Measurements from ENCODE around the gene B4GALT6.

B4GALT6 gene

DNA sequence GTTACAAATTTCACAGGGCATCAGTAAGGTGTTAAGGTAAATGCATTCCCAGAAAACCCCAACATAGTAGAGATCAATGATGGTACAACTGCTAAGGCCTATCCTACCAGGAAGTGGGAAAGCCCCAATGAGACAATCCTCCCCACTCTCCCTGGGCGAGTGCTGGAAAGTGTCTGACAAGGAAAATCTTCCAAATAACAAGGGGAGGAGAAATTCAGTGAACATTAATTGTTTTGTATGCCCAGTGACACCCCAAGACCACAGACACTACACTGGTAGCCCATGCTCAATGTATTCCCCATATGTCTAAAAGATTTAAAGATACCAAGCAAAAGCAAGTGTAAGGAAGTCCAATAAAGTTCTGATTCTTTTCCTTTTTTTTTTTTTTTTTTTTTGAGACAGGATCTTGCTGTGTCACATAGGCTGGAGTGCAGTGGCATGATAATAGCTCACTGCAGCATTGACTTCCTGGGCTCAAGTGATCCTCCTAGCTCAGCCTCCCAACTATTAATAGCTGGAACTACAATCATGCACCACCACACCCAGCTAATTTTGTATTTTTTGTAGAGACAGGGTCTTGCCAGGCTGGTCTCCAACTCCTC lies 24.7 kb downstream of the B4GALT6 start:
- no peak for DNase-seq (ENCODE audit: low spot score)

DNA sequence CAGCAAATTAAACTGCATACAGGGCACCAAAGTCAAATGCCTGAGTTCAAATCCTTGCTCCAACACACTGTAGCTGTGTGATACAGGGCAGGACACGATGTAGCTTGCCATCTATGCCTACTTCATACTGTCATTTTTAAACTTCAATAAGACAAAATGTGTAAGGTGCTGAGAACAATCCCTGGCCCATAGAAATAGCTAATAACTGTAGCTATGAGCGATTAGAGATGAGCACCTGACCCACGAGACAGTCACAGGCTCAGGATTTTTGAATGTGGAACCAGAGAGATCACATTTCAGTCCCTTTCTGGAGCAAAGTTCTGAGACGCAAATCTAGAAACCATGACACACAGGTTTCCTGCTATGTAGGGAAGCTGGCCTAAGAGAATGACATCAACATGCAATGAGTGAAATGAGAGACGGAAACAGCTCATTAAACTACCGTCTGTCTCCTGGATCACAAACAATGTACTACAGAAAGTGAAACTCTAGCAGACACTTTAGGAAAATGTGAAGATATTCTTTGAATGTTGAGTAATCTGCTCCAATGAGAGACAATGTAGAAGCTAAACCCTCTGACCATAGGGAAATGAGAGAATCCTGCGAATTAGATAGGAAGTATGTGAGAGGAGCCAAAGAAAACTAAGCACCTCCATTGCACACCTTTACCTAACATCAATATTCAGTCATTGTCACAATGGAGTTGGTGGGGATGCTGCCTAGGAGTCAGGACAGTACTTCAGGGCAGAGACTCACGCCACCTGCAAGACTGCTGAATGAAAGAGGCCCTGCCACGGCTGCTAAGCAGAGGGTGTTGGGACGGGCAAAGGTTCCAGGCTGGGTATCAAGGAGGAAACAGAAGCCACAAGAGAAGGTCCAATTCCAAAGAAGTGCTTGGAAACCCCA lies 25.5 kb downstream of the B4GALT6 start:
- DNase-seq (ENCODE audit: low spot score) = no peak

- DNase-seq (ENCODE audit: low spot score) = no peak
Measured at GRCh38 chr18:31657823-31658669, 26.3 kb downstream of the B4GALT6 start.

GRCh38 chr18:31656754-31657153 lies 27.6 kb downstream of the B4GALT6 start:
- no peak for DNase-seq (ENCODE audit: low spot score)

DNA sequence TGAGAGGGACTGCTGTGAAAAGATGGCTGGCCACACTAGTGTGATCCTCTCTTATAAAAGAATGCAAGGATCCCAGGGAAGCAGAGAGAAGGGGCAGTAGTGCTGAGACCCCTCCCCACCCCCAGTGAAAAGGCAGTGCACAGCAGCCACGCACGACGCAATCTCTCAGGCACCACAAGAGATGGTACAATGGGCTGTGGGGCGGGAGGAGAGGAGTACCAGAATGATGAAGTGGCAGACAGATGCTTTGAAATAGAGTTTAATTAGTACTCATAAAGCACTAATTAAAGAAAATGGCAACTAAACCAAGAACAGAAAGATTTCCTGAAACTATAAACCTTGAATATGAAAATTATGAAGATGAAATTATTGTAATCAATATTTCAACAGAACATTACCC lies 29.0 kb downstream of the B4GALT6 start:
- no peak for DNase-seq (ENCODE audit: low spot score)

- no peak for DNase-seq (ENCODE audit: low spot score)
Measured at GRCh38 chr18:31652877-31653276, 31.5 kb downstream of the B4GALT6 start.

- no peak for DNase-seq (ENCODE audit: low spot score)
Measured at GRCh38 chr18:31652357-31652756, 32.0 kb downstream of the B4GALT6 start.

GRCh38 chr18:31651369-31651768 lies 33.0 kb downstream of the B4GALT6 start:
- no peak for DNase-seq (ENCODE audit: low spot score)

- no peak for DNase-seq (ENCODE audit: low spot score)
Measured at GRCh38 chr18:31649978-31650719, 34.2 kb downstream of the B4GALT6 start.

- DNase-seq (ENCODE audit: low spot score) = no peak
Measured at GRCh38 chr18:31649449-31649848, 34.9 kb downstream of the B4GALT6 start.

DNA sequence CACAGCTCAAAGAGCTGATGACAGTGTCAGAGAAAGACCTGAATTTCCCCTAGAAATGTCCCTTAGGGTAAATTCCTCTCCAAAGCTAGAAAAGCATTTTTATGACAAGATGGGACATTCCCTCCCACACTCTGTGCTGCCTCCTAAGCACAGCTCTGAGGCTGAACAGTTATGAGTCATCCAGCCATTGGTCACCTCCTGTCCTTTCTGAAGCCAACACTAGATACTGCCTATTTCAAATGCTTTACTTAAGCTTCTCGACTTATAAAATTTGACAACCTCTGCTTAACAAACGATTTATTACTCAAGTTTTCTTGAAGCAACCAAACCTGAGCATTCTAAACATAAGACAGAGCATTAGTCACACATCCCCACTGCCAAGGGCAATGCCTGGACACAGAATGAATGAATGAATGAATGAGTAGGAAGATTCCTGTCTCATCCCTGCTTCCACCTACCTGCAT lies 35.4 kb downstream of the B4GALT6 start:
- no peak for DNase-seq (ENCODE audit: low spot score)

DNA sequence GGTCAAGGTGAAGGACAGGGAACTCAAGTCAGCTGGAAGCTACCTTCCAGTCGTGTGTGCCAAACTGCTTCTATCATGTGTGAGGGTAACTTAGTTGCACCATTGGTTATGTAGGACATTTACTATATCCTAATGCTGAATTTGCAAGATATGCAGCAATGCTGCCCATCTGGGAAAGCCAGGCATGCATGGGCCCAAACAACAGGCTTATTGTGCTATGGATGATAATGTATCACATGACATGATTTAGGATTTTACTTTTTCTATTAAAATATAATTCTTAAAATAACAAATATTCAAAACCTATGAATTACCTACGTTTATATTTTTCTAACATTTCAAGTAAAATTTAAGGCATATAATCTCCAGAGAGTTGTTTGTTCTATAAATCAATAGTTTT lies 35.9 kb downstream of the B4GALT6 start:
- DNase-seq (ENCODE audit: low spot score) = no peak

- no peak for DNase-seq (ENCODE audit: low spot score)
Measured at GRCh38 chr18:31647127-31647753, 37.1 kb downstream of the B4GALT6 start.

DNA sequence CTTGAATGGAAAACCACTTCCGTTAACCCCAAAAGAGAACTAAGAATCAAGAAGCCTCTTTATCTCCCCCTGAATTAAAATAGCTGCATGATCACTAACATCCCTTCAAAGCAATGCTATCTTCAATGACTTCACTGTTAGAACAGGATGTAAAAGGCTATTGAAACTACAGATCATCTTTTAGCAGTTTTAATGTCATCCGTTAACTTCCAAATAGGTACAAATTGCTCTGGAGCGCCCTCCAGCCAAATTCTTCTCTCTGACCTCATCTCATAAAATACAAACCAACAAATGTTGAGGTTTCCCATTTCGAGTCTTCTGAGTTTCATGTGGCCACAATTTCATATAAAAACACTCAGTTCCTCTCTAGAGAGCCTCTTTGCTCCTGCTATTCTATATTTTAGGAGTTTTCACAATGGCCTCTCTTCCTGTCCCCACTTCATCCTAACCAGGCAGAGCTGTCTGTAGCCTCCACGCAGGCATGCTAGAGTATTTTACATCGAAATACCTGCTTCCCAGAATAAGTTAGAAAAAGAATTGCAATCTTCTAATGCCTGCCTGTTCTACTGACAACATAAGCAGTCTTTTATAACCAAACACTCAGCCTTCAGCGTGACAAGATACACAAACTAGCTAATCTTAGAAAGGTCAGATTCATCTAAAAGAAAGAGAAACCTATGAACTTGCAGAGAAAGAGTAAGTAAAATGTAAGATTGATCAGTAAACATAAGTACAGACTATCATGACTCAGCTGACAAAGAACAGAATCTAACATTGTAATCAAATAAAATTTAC lies 37.9 kb downstream of the B4GALT6 start:
- no peak for DNase-seq (ENCODE audit: low spot score)

DNA sequence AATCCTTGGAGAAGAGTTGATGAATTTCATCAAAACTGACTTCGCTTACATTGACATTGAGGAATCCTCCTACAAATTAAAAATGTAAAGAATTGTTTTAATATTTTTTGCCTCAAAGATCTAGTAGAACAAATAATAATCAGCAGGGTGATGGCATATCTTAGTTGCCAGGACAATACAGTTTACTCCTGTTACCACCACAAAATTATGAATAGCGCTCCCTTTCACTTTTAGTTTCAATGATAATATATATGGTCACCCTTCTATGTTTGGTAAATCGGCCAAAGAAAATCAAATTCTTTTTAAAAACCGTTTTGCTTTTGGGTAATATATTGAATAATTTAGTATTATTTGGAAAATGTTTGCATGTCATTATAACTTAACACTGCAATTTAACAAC lies 39.0 kb downstream of the B4GALT6 start:
- DNase-seq (ENCODE audit: low spot score) = no peak

GRCh38 chr18:31643003-31643402 lies 41.4 kb downstream of the B4GALT6 start:
- DNase-seq (ENCODE audit: low spot score) = no peak

GRCh38 chr18:31637445-31637844 lies 46.9 kb downstream of the B4GALT6 start:
- DNase-seq (ENCODE audit: low spot score) = no peak

GRCh38 chr18:31636387-31636786 lies 48.0 kb downstream of the B4GALT6 start:
- DNase-seq (ENCODE audit: low spot score) = no peak

DNA sequence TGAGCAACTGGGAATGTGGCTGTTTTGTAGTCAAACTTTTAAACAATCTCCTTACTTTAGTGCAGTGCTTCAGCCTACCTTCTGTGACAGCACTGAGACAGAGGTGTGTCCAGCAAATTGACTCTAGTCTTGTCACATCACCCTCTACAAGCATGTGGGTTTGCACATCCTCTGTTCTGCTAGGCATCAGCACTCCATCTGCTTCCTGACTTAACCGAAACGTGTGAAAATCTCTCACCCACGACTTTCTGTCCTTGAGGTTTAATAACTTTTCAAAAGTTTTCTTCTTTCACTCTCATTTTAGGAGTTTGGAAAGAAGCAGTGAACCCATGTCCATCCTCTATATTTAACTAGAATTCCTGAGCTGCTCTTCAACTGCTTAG lies 50.1 kb downstream of the B4GALT6 start:
- no peak for DNase-seq (ENCODE audit: low spot score)

All from Ammon's horn (tissue), 1 donor.